ENCODE data around the gene XRCC4. TPM values are rescaled to one million over a fixed set of nuclear protein-coding genes. Genes with fewer than 3 reads are reported as not detected.
"Not testable (repeated sequence)": the region's sequence is repeated elsewhere in the genome, so short reads cannot be mapped to it uniquely, and the experiment has no call there.

The XRCC4 gene
- total RNA-seq, 1 donor, result 36.5 TPM

DNA sequence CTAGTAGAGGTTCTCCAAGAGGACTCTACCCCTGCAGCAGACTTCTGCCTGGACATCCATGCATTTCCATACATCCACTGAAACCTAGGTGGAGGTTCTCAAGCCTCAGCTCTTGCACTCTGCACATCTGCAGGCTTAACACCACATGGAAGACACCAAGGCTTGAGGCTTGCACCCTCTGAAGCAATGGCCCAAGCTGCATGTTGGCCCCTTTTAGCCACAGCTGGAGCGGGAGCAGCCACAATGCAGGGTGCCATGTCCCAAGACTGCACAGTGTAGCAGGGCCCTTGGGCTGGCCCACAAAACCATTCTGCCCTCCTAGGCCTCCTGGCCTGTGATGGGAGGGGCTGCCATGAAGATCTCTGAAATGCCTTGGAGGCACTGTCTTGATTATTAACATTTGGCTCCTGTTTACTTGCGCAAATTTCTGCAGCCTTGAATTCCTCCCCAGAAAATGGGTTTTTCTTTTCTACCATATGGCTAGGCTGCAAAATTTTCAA is 271.0 kb downstream of the XRCC4 start:
- no peak for TF ChIP-seq CTCF (IDR thresholded peaks at IDR 0.05; ENCODE audit: insufficient read depth, low read length)
- no peak overlapping the region for H3K4me3 ChIP-seq (ENCODE audit: low read depth, low read length)
- no peak for DNase-seq (ENCODE audit: low read depth)

DNA sequence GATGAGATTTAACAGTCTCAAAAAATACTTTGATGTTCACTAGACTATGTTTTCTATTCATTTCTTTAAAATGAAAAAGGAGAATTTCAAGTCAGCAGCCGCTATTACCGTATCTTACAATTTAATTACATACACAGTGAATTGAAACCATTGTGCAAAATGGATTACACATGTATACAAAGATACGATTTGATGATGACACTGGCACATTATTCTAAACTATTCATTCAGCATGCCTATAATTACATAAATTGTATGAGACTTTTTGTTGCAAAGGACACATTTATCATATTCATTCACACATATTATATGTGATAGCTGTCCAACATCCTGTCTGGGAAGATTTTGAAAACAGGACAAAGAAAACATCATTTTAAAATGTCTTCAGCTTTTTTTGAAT is 275.9 kb downstream of the XRCC4 start:
- DNase-seq (ENCODE audit: low read depth), result no peak
- H3K4me3 ChIP-seq (ENCODE audit: low read depth, low read length), result no peak overlapping the region
- no peak for TF ChIP-seq CTCF (IDR thresholded peaks at IDR 0.05; ENCODE audit: insufficient read depth, low read length)

- no peak overlapping the region for H3K4me3 ChIP-seq (ENCODE audit: low read depth, low read length)
- no peak for TF ChIP-seq CTCF (IDR thresholded peaks at IDR 0.05; ENCODE audit: insufficient read depth, low read length)
- DNase-seq (ENCODE audit: low read depth), result no peak
Observed at GRCh38 chr5:83353774-83354173, 276.4 kb downstream of the XRCC4 start.

DNA sequence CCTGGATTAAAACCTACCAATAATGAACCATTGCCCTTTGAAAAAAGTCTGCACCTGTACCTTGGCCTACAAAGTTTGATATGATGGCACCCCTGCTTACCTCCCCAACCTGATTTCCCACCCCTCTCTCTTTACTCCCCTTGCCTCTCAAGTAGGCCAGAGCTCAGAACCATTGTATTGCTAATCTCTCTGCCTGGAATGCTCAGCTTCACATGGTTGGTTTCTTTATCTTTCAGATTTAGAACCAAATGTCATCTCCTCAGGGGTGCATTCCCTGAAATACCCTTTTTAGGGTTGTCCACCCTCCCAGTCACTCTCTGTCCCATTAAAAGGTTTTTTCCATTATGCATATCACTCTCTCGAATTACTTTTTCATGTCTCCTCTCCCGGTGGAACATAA is 277.6 kb downstream of the XRCC4 start:
- H3K4me3 ChIP-seq (ENCODE audit: low read depth, low read length), result no peak overlapping the region
- TF ChIP-seq CTCF (IDR thresholded peaks at IDR 0.05; ENCODE audit: insufficient read depth, low read length), result no peak
- no peak for DNase-seq (ENCODE audit: low read depth)

GRCh38 chr5:83355482-83356014 is 278.2 kb downstream of the XRCC4 start:
- H3K4me3 ChIP-seq (ENCODE audit: low read depth, low read length); DNase-seq (ENCODE audit: low read depth): not testable (repeated sequence)

GRCh38 chr5:83357621-83358231 is 280.4 kb downstream of the XRCC4 start:
- no peak for DNase-seq (ENCODE audit: low read depth)
- no peak overlapping the region for H3K4me3 ChIP-seq (ENCODE audit: low read depth, low read length)
- TF ChIP-seq CTCF (IDR thresholded peaks at IDR 0.05; ENCODE audit: insufficient read depth, low read length), result no peak

GRCh38 chr5:83360573-83360972 is 283.2 kb downstream of the XRCC4 start:
- no peak for DNase-seq (ENCODE audit: low read depth)
- TF ChIP-seq CTCF (IDR thresholded peaks at IDR 0.05; ENCODE audit: insufficient read depth, low read length), result no peak
- H3K4me3 ChIP-seq (ENCODE audit: low read depth, low read length), result no peak overlapping the region

Data from fibroblast of the aortic adventitia (primary cell).